ENCODE results near the gene WFIKKN2. TPM values are rescaled to one million over a fixed set of nuclear protein-coding genes. Genes with fewer than 3 reads are reported as not detected.
A peak's percentile ranks its signal among the peaks of the same experiment; 100 is the strongest.

The WFIKKN2 gene
- total RNA-seq, 1 experiment from 2014 or later = 0.05 TPM

DNA sequence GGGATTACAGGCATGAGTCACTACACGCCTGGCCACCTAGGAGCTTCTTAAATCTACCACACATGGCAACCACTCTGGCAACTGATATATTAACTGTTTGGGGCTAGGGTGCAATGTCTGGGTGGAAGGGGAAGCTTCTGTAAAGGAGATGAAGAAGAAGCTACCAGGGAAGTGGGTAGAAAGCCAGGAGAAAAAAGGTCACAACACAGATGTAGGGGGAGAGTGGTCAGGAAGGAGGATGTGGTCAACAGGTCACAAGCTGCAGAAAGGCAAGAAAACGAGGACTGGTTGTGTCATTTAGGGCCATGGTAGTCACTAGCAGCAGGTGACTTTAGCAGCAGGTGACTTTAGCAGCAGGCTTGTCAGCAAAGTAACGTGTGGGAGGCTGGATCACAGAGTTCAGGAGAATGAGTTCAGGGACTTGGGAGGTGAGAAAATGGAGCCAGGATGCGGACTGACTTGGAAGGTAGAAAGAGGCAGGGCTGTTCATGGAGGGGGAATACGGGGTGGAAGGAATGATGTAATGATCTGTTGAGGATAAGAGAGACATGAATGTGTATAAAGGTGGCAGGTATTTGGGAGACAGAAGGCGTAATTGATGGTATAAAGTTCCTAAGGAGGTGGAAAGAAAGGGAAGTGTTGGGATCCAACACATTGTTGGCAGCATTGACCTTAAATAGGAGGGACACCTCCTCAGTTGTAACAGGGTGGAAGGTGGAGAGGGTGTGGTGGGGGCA is 16.3 kb upstream of the WFIKKN2 start:
- H3K9me3 ChIP-seq (ENCODE audit: control insufficient read depth in 1 of 2, insufficient read depth in 1 of 2, low read depth in 1 of 2, low read length in 2 of 2) = no peaks in the 10 kb centered on the region
- DNase-seq (ENCODE audit: low read depth, low spot score) (no peak), ATAC-seq (no peak)
- intact Hi-C loops (cut with micrococcal nuclease) = no loop called here
- no TSS peak for BruUV-seq (replicated peaks)
- no peak overlapping the region for H2AFZ ChIP-seq (ENCODE audit: low read depth, low read length, poor library complexity, severe bottlenecking)
- H3K27me3 ChIP-seq (ENCODE audit: insufficient read depth, low read length) = no peaks in the 10 kb centered on the region
- TF ChIP-seq, protein P1, sequence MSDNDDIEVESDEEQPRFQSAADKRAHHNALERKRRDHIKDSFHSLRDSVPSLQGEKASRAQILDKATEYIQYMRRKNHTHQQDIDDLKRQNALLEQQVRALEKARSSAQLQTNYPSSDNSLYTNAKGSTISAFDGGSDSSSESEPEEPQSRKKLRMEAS (IDR thresholded peaks at IDR 0.05) = no peak
- TF ChIP-seq CBX3 (IDR thresholded peaks at IDR 0.05; ENCODE audit: low read depth) = no peak
- no peak for TF ChIP-seq EZH2phosphoT487 (IDR thresholded peaks at IDR 0.05; ENCODE audit: borderline replicate concordance)
- no peak for TF ChIP-seq YY1 (IDR thresholded peaks at IDR 0.05; ENCODE audit: extremely low read depth, insufficient replicate concordance, low read depth, low read length)
- TF ChIP-seq EZH2 (IDR thresholded peaks at IDR 0.05) = no peak
- H3K79me2 ChIP-seq (ENCODE audit: insufficient read depth, low read length) = no peaks in the 10 kb centered on the region
- peak overlapping the region; percentile 41 for H3K4me2 ChIP-seq (ENCODE audit: low read length)
- POLR2A ChIA-PET = interaction anchor here (0.9 kb wide), 1 partner anchor 47 kb away, joined by 3 read pairs; the partner anchor contains the start of gene TOB1
- H3K4me1 ChIP-seq (ENCODE audit: control insufficient read depth in 1 of 2, insufficient read depth in 2 of 2, low read length in 2 of 2) = peaks cover 20 to 32% of the 10 kb centered on the region in 2 experiments
- CTCF ChIA-PET = interaction anchor here (0.8 to 2.9 kb wide), 2 partner anchors 8 to 36 kb away, joined by 3 to 16 read pairs; no protein-coding TSS in a partner anchor
- H3K4me3 ChIP-seq (replicated peaks in 1 of 2; ENCODE audit: low read depth in 1 of 2, low read length in 2 of 2) = no peak overlapping the region
- H3K9ac ChIP-seq (ENCODE audit: low read length) = no peak overlapping the region
- no peak overlapping the region for H3K27ac ChIP-seq (ENCODE audit: low read depth, low read length)
- no peaks in the 10 kb centered on the region for H4K20me1 ChIP-seq (ENCODE audit: insufficient read depth)
- RAD21 ChIA-PET (ENCODE audit: low non-redundant PET in 1 of 2, low total read pairs in 2 of 2, uncharacterized antibody in 2 of 2, unreplicated experiment in 2 of 2) = no interaction called here
- H3K36me3 ChIP-seq (ENCODE audit: control insufficient read depth in 1 of 2, insufficient read depth in 2 of 2, low read length in 2 of 2) = no peaks in the 10 kb centered on the region
- H3K9me2 ChIP-seq (ENCODE audit: insufficient read depth) = no peaks in the 10 kb centered on the region

DNA sequence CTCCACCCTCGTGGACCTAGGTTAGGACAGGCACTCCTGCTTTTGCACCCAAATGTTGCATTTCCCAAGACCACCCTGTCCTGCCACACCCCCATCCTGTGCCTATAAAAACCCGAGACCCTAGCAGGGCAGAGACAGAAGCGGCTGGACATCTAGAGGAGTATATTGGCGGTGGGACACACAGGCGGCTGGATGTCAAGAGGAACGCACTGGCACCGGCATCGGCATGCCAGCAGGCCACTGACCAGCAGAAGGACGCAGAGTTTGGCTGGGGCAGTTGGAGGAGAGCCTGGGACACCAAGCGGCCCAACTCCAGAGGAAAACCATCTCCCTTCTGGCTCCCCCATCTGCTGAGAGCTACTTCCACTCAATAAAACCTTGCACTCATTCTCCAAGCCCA is 14.7 kb upstream of the WFIKKN2 start:
- Histone ChIP-seq H3K79me2 (ENCODE audit: insufficient read depth, low read length) (no peaks in the 10 kb centered on the region), H3K9me2 (ENCODE audit: insufficient read depth) (no peaks in the 10 kb centered on the region), H3K27me3 (ENCODE audit: insufficient read depth, low read length) (no peaks in the 10 kb centered on the region), H3K4me3 (replicated peaks in 1 of 2; ENCODE audit: low read depth in 1 of 2, low read length in 2 of 2) (no peak overlapping the region), H3K4me2 (ENCODE audit: low read length) (no peak overlapping the region), H3K36me3 (ENCODE audit: control insufficient read depth in 1 of 2, insufficient read depth in 2 of 2, low read length in 2 of 2) (no peaks in the 10 kb centered on the region), H3K9me3 (ENCODE audit: control insufficient read depth in 1 of 2, insufficient read depth in 1 of 2, low read depth in 1 of 2, low read length in 2 of 2) (no peaks in the 10 kb centered on the region), H3K27ac (ENCODE audit: low read depth, low read length) (no peak overlapping the region), H3K9ac (ENCODE audit: low read length) (no peak overlapping the region), H3K4me1 (ENCODE audit: control insufficient read depth in 1 of 2, insufficient read depth in 2 of 2, low read length in 2 of 2) (peaks cover 20 to 32% of the 10 kb centered on the region in 2 experiments), H4K20me1 (ENCODE audit: insufficient read depth) (no peaks in the 10 kb centered on the region), H2AFZ (ENCODE audit: low read depth, low read length, poor library complexity, severe bottlenecking) (no peak overlapping the region)
- ChIA-PET RAD21 (ENCODE audit: low non-redundant PET in 1 of 2, low total read pairs in 2 of 2, uncharacterized antibody in 2 of 2, unreplicated experiment in 2 of 2) (no interaction called here), CTCF (no interaction called here), POLR2A (no interaction called here)
- intact Hi-C loops (cut with micrococcal nuclease) = no loop called here
- no peak for ATAC-seq
- DNase-seq (ENCODE audit: low read depth, low spot score) = no peak
- BruUV-seq (replicated peaks) = no TSS peak
- TF ChIP-seq YY1 (IDR thresholded peaks at IDR 0.05; ENCODE audit: extremely low read depth, insufficient replicate concordance, low read depth, low read length) = no peak
- TF ChIP-seq REST (IDR thresholded peaks at IDR 0.05; ENCODE audit: low read depth) = no peak
- TF ChIP-seq CEBPB (IDR thresholded peaks at IDR 0.05; ENCODE audit: low read depth) = no peak
- no peak for TF ChIP-seq JUND (IDR thresholded peaks at IDR 0.05)
- no peak for TF ChIP-seq SP1 (IDR thresholded peaks at IDR 0.05; ENCODE audit: low read depth)
- TF ChIP-seq ZBTB33 (IDR thresholded peaks at IDR 0.05; ENCODE audit: extremely low read depth, insufficient replicate concordance, low read length) = no peak
- no peak for TF ChIP-seq EZH2 (IDR thresholded peaks at IDR 0.05)
- TF ChIP-seq ZNF274 (IDR thresholded peaks at IDR 0.05; ENCODE audit: low read depth, low read length) = no peak
- TF ChIP-seq ELF1 (IDR thresholded peaks at IDR 0.05; ENCODE audit: borderline replicate concordance, low read depth) = no peak
- TF ChIP-seq FOSL1 (IDR thresholded peaks at IDR 0.05; ENCODE audit: low read depth) = no peak
- no peak for TF ChIP-seq ATF3 (IDR thresholded peaks at IDR 0.05)
